ENCODE measurements around the gene MMP24. TPM values are rescaled to one million over a fixed set of nuclear protein-coding genes. Genes with fewer than 3 reads are reported as not detected.

The MMP24 gene
- total RNA-seq (0.76 and 1.2 TPM in 2 replicates), polyA plus RNA-seq (0.69 and 1.2 TPM in 2 replicates)

DNA sequence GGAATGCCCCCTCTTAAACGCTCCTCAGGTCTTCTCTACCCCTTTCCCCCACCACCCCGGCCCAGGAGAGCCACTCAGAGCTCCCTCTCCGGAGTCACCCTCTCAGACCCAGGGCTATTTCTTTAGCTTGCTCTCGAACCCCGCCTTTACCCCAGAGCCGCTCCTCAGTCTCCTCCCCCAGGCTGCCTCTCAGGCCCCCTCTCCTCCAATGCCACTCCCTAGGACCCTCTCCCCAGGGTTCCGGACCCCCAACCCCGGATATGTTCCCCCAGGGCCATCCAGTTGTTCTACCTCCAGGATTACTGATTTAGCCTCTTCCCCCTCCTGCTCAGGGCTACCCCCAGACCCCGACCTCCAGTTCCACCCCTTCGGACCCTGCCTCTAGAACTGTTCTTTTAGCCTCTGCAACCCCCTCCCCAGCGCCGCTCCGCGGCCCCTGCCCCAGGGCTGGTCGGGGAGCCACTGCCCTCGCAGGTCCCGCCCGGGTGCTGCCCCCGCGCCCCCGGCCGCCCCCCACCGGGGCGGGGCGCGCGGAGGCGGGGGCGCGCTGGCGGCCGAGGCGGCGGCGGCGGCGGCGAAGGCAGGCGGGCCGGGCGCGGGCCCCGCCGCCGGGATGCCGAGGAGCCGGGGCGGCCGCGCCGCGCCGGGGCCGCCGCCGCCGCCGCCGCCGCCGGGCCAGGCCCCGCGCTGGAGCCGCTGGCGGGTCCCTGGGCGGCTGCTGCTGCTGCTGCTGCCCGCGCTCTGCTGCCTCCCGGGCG lies at the start of gene MMP24:
Gene MMP24, plus strand, starts transcription at position 565 of the 758 bp plus-strand sequence. Its CDS starts 49 bp downstream, at position 614.
- Histone ChIP-seq H3K79me2 (no peaks in the 10 kb centered on the region), H3K9me3 (ENCODE audit: low read depth) (no peaks in the 10 kb centered on the region), H3K4me1 (ENCODE audit: insufficient read depth) (no peaks in the 10 kb centered on the region), H3K27ac (no peak within 1 kb of the TSS), H3K36me3 (replicated peaks; ENCODE audit: insufficient read depth, low read depth) (no peaks in the 10 kb centered on the region), H3K27me3 (peaks cover 50% of the 10 kb centered on the region), H2AFZ (no peak within 1 kb of the TSS), H4K20me1 (ENCODE audit: insufficient read depth, poor library complexity, severe bottlenecking) (peaks cover 3% of the 10 kb centered on the region), H3K9me2 (replicated peaks; ENCODE audit: insufficient read depth) (no peaks in the 10 kb centered on the region), H3K4me2 (peak within 1 kb of the TSS; percentile 81), H3K4me3 (no peak within 1 kb of the TSS)
- WGBS (ENCODE audit: low lambda C conversion rate, missing lambda C conversion rate): 0% methylated on average over 7 of the region's 70 CpGs
- DNase-seq (ENCODE audit: low spot score): no peak
- TF ChIP-seq EZH2 (IDR thresholded peaks at IDR 0.05; ENCODE audit: borderline replicate concordance): no peak
- no peak for TF ChIP-seq CTCF (IDR thresholded peaks at IDR 0.05; ENCODE audit: poor library complexity)
- TF ChIP-seq EZH2phosphoT487 (IDR thresholded peaks at IDR 0.05; ENCODE audit: low read depth, severe bottlenecking, unreplicated experiment): no peak

DNA sequence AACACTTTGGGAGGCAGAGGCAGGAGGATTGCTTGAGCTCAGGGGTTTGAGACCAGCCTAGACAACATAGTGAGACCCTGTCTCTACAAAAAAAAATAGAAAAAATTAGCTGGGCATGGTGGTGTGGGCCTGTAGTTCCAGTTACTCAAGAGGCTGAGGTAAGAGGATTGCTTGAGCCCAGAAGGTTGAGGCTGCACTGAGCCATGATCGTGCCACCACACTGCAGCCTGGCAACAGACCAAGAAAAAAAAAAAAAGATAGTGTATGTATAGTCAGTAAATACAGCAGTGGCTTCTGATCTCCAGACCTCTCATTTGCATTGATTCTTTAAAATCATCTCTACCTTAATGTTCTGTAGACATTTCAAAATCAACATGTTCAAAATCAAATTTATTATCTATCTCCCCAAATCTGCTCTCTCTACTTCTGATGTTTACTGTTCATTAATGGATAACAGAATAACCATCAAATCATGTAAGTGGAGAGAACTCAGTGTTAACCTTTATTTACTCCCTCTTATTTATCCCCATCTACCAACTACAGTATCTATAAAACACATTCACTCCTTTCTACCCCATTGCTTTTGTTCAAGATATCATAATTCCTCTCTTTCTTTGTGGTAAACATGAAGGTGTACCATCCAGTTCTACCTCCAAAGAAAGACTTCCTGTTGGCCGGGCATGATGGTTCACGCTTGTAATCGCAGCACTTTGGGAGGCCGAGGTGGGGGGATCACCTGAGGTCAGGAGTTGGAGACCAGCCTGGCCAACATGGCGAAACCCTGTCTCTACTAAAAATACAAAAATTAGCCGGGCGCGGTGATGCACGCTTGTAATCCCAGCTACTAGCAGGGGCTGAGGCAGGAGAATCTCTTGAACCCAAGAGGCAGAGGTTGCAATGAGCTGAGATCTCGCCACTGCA lies 46.9 kb upstream of the MMP24 start:
- Histone ChIP-seq H2AFZ (no peak overlapping the region), H4K20me1 (ENCODE audit: insufficient read depth, poor library complexity, severe bottlenecking) (no peaks in the 10 kb centered on the region), H3K27me3 (no peaks in the 10 kb centered on the region), H3K27ac (no peak overlapping the region), H3K9me2 (replicated peaks; ENCODE audit: insufficient read depth) (no peaks in the 10 kb centered on the region), H3K4me1 (ENCODE audit: insufficient read depth) (no peaks in the 10 kb centered on the region), H3K4me3 (no peak overlapping the region), H3K79me2 (no peaks in the 10 kb centered on the region), H3K9me3 (ENCODE audit: low read depth) (no peaks in the 10 kb centered on the region), H3K4me2 (no peak overlapping the region), H3K36me3 (replicated peaks; ENCODE audit: insufficient read depth, low read depth) (no peaks in the 10 kb centered on the region)
- 92% methylated on average over 11 of the region's 11 CpGs for whole genome bisulfite sequencing (ENCODE audit: low lambda C conversion rate, missing lambda C conversion rate)
- DNase-seq (ENCODE audit: low spot score): no peak
- no peak for TF ChIP-seq EZH2 (IDR thresholded peaks at IDR 0.05; ENCODE audit: borderline replicate concordance)
- TF ChIP-seq CTCF (IDR thresholded peaks at IDR 0.05; ENCODE audit: poor library complexity): no peak
- TF ChIP-seq EZH2phosphoT487 (IDR thresholded peaks at IDR 0.05; ENCODE audit: low read depth, severe bottlenecking, unreplicated experiment): no peak

DNA sequence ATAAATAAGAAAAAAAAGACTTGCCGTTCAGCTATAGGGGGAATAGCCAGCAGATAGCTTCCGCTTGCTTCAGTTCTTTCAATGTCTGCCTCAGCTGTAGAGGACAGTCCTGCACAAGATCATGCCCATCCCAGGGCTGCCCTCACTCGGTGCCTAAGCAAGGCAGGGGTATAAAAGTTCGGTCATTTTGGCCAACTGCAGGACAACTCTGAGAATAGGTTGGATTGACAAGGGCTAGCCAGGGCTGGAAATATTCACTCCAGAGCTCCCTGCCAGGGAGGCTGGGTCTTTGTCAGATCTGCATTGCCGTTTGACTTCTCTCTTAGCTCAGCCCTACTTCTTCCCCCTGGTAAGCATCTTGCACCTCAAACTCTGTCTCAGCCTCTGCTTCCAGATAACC lies 46.2 kb upstream of the MMP24 start:
- Histone ChIP-seq H3K4me1 (ENCODE audit: insufficient read depth) (no peaks in the 10 kb centered on the region), H3K9me2 (replicated peaks; ENCODE audit: insufficient read depth) (no peaks in the 10 kb centered on the region), H3K27me3 (no peaks in the 10 kb centered on the region), H3K4me3 (no peak overlapping the region), H4K20me1 (ENCODE audit: insufficient read depth, poor library complexity, severe bottlenecking) (no peaks in the 10 kb centered on the region), H3K9me3 (ENCODE audit: low read depth) (no peaks in the 10 kb centered on the region), H3K27ac (no peak overlapping the region), H3K79me2 (no peaks in the 10 kb centered on the region), H2AFZ (no peak overlapping the region), H3K4me2 (no peak overlapping the region), H3K36me3 (replicated peaks; ENCODE audit: insufficient read depth, low read depth) (no peaks in the 10 kb centered on the region)
- TF ChIP-seq EZH2 (IDR thresholded peaks at IDR 0.05; ENCODE audit: borderline replicate concordance) (no peak), EZH2phosphoT487 (IDR thresholded peaks at IDR 0.05; ENCODE audit: low read depth, severe bottlenecking, unreplicated experiment) (no peak), CTCF (IDR thresholded peaks at IDR 0.05; ENCODE audit: poor library complexity) (no peak)
- DNase-seq (ENCODE audit: low spot score): no peak
- WGBS (ENCODE audit: low lambda C conversion rate, missing lambda C conversion rate): 84% methylated on average over 5 of the region's 5 CpGs
